ENCODE results near the gene MACO1. TPM values are rescaled to one million over a fixed set of nuclear protein-coding genes. Genes with fewer than 3 reads are reported as not detected.
A peak's percentile ranks its signal among the peaks of the same experiment; 100 is the strongest.

MACO1 gene
- total RNA-seq, 2 experiments from 2014 or later, result 24.1 to 24.9 TPM

DNA sequence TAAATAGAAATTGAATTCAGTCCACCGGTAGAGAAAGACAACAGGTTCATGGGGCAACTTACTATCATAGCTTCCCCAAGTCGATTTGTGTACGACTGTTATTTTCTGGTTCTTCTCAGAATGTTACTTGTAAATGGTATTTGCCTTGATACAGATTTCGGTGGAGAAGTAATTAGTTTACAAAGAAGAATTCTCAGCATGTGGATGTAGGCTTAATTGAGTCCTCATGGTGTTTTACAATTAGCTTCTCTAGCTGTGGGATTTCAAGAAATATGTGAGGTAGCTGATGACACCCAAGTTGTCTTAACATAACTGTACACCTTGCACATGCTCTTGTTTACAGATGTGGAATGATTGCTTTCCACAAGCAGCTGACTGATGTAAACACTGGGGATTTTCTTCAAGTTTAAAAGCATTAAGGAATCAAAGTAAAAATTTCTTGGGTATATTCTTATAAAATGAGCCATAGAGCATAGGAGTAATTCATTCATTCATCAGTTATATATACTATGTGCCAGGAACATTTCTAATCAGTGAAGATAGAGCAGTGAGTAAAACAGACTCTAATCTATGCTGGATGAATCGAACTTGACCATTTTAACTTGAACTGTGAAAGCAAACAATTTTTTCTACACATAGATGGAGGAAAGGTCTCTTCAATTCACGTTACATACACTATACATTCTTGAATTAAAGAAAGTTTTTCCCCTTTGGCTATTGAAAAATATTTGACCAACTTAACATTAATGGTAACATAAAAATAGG is 1.4 kb downstream of the MACO1 start:
- Mint-ChIP-seq H3K4me3 (peak overlapping the region; percentile 85), H3K27ac (peak overlapping the region; percentile 84), H3K36me3 (ENCODE audit: low read depth) (peaks cover 12% of the 10 kb centered on the region), H3K9me3 (no peaks in the 10 kb centered on the region), H3K27me3 (no peaks in the 10 kb centered on the region), H3K4me1 (ENCODE audit: low read depth) (peaks cover 69% of the 10 kb centered on the region)
- Histone ChIP-seq H3K4me3 (ENCODE audit: low read length) (peak overlapping the region; percentile 83), H3K4me1 (ENCODE audit: insufficient read depth, low read length) (peaks cover 17% of the 10 kb centered on the region), H3K36me3 (ENCODE audit: insufficient read depth, low read length) (peaks cover 2% of the 10 kb centered on the region), H3K27me3 (ENCODE audit: control insufficient read depth in 1 of 2, insufficient read depth in 2 of 2, low read length in 2 of 2) (no peaks in the 10 kb centered on the region), H3K9me3 (ENCODE audit: control insufficient read depth in 1 of 2, insufficient read depth in 1 of 2, low read length in 2 of 2) (no peaks in the 10 kb centered on the region), H3K27ac (ENCODE audit: low read depth in 1 of 2, low read length in 2 of 2) (peak overlapping the region in 1 of 2 donors; percentile 75)
- no peak for DNase-seq
- ChIA-PET POLR2A (interaction anchor here (0.5 to 2.6 kb wide), 6 partner anchors 9 to 45 kb away, joined by 4 to 9 read pairs (median 6); no protein-coding TSS in a partner anchor), CTCF (interaction anchor here (1.0 to 1.4 kb wide), 3 partner anchors 34 to 192 kb away, joined by 3 to 4 read pairs (median 3); no protein-coding TSS in a partner anchor)
- TF ChIP-seq CTCF (IDR thresholded peaks at IDR 0.05), result no peak
- ATAC-seq (ENCODE audit: poor library complexity), result no peak
- intact Hi-C loops (cut with DNase I, micrococcal nuclease), result loop anchor here (5.0 to 10.0 kb wide), 4 partner anchors 40 to 97 kb away; partner anchors contain the start of gene TMEM50A (in 2 of the 2)

GRCh38 chr1:25432749-25433388 is 2.2 kb downstream of the MACO1 start:
- TF ChIP-seq CTCF (IDR thresholded peaks at IDR 0.05), result no peak
- Mint-ChIP-seq H3K27ac (peak overlapping the region; percentile 84), H3K27me3 (no peaks in the 10 kb centered on the region), H3K36me3 (ENCODE audit: low read depth) (peaks cover 14% of the 10 kb centered on the region), H3K9me3 (no peaks in the 10 kb centered on the region), H3K4me3 (peak overlapping the region; percentile 85), H3K4me1 (ENCODE audit: low read depth) (peaks cover 73% of the 10 kb centered on the region)
- no peak for ATAC-seq (ENCODE audit: poor library complexity)
- ChIA-PET CTCF (interaction anchor here (0.7 kb wide), 1 partner anchor 36 kb away, joined by 3 read pairs; no protein-coding TSS in a partner anchor), POLR2A (interaction anchor here (1.3 kb wide), 1 partner anchor 15 kb away, joined by 4 read pairs; no protein-coding TSS in a partner anchor)
- H3K4me1 ChIP-seq (ENCODE audit: insufficient read depth, low read length), result peaks cover 17% of the 10 kb centered on the region
- intact Hi-C loops (cut with DNase I, micrococcal nuclease), result loop anchor here (5.0 to 10.0 kb wide), 4 partner anchors 39 to 98 kb away; partner anchors contain the start of gene TMEM50A (in 2 of the 2)
- peaks cover 8% of the 10 kb centered on the region for H3K36me3 ChIP-seq (ENCODE audit: insufficient read depth, low read length)
- no peak overlapping the region for H3K4me3 ChIP-seq (ENCODE audit: low read length)
- no peaks in the 10 kb centered on the region for H3K9me3 ChIP-seq (ENCODE audit: control insufficient read depth in 1 of 2, insufficient read depth in 1 of 2, low read length in 2 of 2)
- no peaks in the 10 kb centered on the region for H3K27me3 ChIP-seq (ENCODE audit: control insufficient read depth in 1 of 2, insufficient read depth in 2 of 2, low read length in 2 of 2)
- no peak for DNase-seq
- H3K27ac ChIP-seq (ENCODE audit: low read depth in 1 of 2, low read length in 2 of 2), result no peak overlapping the region

GRCh38 chr1:25433389-25434186 is 2.9 kb downstream of the MACO1 start:
- Histone ChIP-seq H3K36me3 (ENCODE audit: insufficient read depth, low read length) (peaks cover 8% of the 10 kb centered on the region), H3K27ac (ENCODE audit: low read depth in 1 of 2, low read length in 2 of 2) (peak overlapping the region in 1 of 2 donors; percentile 40), H3K4me1 (ENCODE audit: insufficient read depth, low read length) (peaks cover 17% of the 10 kb centered on the region), H3K9me3 (ENCODE audit: control insufficient read depth in 1 of 2, insufficient read depth in 1 of 2, low read length in 2 of 2) (no peaks in the 10 kb centered on the region), H3K4me3 (ENCODE audit: low read length) (no peak overlapping the region), H3K27me3 (ENCODE audit: control insufficient read depth in 1 of 2, insufficient read depth in 2 of 2, low read length in 2 of 2) (no peaks in the 10 kb centered on the region)
- no peak for DNase-seq
- H3K36me3 Mint-ChIP-seq (ENCODE audit: low read depth), result peaks cover 17% of the 10 kb centered on the region
- peaks cover 77% of the 10 kb centered on the region for H3K4me1 Mint-ChIP-seq (ENCODE audit: low read depth)
- H3K27me3 Mint-ChIP-seq, result no peaks in the 10 kb centered on the region
- H3K27ac Mint-ChIP-seq, result peak overlapping the region; percentile 84
- H3K4me3 Mint-ChIP-seq, result peak overlapping the region; percentile 85
- ChIA-PET CTCF (interaction anchor here (0.7 kb wide), 1 partner anchor 35 kb away, joined by 3 read pairs; no protein-coding TSS in a partner anchor), POLR2A (interaction anchor here (1.1 to 1.3 kb wide), 3 partner anchors 117 to 387 kb away, joined by 3 to 4 read pairs (median 4); partner anchors contain the start of gene RSRP1)
- intact Hi-C loops (cut with DNase I, micrococcal nuclease), result loop anchor here (5.0 to 10.0 kb wide), 4 partner anchors 39 to 99 kb away; partner anchors contain the start of gene TMEM50A (in 2 of the 2)
- no peak for TF ChIP-seq CTCF (IDR thresholded peaks at IDR 0.05)
- H3K9me3 Mint-ChIP-seq, result no peaks in the 10 kb centered on the region
- ATAC-seq (ENCODE audit: poor library complexity), result no peak
